Embryonic facial prominence (tissue), 1 donor: ENCODE data around the gene CPN2.

Source experiments
- DNase-seq: peaks from one replicate; pipeline ENCODE4 v3.0.0-alpha.2; 2016; ENCODE audit errors: extremely low spot score

Gene CPN2

DNA sequence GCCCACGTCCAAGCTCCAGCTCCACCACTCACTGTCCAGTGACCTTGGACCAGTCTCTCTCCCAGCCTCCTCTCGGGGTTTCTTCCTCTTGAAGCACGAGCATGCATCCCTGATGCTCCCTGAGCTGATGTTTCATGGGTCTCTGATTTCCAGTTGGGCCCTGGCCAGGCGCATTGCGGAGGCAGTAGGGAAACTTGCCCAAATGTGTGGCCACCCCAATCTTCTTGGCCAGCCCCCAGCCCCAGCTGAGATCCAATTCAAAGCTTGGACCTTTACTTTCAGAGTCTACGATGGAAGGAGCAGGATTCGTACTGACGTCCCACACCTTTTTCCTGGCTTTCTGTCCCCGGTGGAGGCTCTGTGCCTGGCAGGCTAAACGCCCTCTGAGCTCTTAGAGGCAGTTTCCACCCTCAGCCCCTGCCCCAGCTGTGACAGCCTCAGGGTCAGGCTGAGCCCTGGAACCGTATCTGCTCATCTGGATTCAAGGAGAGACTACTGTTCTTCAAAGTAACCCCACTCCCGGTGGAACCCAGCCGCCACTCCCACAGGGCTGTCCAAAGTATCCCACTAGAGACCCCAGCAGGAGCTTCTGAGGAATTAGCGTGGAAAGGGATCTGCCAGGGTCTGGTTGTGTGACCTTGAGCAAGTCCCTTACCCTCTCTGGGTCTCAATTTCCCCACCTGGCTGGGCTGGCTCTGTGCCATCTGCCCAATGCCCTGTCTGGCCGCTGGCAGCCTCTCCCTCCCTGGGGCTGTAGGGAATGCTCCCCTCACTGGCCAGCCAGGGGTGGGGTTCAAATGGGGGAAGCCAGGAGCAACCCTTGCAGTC lies 37.4 kb downstream of the CPN2 start:
- DNase-seq = no peak

DNA sequence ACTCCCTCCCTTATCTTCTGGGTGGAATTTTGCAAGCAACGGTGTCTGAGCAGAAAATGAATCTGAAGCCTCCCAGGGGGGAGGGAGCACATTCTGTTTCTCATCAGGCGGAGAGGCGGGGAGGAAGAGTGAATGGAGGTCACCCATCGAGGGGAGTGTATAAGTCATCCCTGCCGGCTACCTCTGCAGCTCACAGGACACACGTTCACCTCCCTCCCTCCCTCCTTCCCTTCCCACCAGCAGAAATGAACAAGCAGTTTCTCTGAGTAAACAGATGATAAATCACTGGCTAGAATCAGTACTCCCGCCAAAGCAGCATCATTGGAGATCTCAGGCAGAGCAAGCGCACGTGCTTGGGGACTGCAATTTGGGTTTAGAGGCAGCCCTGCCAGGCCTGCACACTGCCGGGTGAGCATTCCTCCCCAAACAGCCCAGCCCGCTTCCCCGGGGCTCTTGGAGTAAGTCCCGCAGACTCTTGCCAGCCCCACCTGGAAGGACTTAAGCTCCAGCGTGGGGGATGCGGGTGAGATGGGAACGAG lies 38.3 kb downstream of the CPN2 start:
- DNase-seq = peak; percentile 61

DNA sequence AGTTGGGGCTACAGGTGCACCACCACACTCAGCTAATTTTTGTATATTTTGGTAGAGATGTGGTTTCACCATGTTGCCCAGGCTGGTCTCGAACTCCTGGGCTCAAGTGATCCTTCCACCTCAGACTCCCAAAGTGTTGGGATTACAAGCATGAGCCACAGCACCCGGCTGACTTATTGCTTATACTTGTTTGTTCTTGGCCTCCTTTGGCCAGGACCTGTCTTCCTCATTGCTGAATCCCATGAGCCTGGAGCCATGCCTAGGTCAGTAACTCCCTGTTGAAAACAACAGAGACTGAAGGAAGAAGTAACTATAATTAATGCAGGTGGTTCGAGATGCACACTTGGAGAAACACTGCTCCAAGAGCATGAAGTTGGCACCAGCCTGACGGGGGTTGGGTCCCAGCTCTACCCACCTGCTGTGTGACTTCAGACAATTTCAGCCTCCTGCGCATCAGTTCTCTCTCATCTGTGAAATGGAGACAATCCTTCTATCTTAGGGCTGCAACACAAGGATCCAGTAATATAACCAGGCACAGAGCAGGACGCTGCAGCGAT lies 38.9 kb downstream of the CPN2 start:
- no peak for DNase-seq

DNA sequence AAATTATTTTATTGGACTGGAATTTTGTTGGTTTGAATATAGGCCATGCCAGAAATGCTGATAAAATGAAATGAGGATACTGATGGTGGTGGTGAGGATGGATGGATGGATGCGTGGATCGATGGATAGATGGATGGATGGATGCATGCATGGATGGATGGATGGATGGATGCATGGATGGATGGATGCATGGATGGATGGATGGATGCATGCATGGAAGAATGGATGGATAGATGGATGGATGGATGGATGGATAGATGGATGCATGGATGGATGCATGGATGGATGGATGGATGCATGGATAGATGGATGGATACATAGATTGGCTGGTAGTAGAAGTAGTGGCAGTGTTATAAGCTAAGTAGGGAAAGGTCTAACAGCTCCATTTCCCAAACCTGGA lies 40.1 kb downstream of the CPN2 start:
- no peak for DNase-seq

DNA sequence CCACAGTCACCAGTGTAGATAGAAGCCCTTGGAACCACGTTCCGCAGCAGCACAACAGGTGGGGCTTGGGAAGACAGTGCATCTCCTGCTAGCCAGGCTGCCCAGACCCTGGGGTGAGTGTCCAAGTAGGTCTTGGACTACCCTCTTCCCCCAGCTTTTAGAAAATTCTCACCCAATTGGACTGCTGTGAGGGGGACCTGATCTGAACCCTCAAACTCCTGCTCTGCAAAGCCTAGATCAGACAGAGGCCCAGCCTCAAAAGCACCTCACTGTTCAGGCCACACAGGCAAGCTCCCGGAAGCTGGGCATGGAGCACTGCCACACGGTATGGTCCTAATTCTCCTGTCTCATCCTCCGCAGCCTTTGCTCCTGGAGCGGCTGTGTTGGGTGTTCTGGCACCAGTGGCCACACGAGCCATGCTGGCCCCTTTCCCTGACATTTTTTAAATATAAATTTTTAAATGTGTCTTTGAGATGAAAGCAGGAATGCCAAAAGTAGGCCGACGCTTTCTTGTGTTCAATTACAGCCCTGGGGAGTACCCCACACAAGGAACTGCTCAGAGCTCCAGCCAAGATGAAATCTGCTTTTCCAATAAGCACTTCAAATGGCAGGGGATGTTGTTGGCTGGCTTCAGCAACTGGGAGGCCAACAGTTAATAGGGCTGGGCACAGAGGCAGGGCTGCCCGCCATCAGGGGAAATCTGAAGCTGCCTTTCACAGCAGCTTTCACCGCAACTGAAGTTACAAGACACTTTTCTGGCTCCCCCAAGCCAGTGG lies 40.9 kb downstream of the CPN2 start:
- DNase-seq = no peak

DNA sequence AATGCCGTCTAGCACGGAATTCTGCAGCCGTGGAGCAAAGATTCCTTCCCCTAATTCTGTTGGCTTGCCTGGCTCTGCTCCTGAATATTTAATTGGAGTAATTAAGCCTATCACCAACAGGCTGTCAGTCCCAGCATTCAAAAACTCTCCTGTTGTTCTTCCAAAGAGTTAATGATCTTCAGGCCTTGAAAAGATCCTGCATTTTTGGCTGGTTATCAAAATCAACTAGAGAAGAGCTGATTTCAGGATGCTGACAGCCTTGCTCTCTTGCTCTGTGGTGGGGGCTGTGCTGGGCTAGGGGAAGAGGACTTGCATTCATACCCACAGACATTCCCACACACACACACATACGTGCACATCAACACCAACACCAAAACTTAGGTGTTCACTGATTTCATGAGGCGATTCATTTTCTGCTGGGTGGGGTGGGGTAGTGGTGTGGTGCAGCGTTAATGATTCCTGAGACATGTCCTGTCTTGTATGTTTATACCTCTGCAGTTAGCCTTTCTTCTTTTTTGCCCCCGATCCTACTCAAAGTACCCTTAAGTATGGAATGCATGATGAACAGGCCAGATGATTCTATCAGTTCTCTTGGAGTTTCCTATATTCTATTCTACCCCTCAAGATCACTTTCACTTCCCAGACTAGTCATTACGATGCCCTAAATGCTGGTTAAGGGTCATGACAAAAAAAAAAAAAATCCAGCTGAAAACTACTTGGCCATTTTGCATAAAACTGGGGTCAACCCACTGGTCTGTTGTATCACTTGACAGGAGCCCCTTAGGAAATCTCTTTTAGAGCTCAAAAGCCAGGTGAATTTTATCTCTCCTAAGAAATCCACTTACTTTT lies 42.3 kb downstream of the CPN2 start:
- no peak for DNase-seq

DNA sequence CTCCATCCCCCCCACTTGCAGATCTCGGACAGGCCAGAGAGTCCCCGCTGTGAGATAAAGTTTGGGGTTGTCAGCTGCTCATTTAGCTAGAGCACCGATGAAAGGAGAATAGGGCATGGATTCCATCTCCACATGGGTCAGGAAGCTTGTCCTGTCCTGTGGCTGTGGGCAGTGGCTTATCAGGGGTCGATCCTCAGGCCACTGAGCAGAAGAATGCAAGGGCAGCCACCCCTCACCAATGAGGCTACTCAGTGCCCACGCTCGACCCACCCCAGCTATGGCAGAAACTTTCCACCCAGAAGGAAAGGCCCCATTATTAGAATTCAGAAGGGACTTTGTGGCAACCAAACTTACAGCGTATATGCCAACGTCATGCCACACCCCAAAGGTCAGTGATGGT lies 43.3 kb downstream of the CPN2 start:
- DNase-seq = no peak

DNA sequence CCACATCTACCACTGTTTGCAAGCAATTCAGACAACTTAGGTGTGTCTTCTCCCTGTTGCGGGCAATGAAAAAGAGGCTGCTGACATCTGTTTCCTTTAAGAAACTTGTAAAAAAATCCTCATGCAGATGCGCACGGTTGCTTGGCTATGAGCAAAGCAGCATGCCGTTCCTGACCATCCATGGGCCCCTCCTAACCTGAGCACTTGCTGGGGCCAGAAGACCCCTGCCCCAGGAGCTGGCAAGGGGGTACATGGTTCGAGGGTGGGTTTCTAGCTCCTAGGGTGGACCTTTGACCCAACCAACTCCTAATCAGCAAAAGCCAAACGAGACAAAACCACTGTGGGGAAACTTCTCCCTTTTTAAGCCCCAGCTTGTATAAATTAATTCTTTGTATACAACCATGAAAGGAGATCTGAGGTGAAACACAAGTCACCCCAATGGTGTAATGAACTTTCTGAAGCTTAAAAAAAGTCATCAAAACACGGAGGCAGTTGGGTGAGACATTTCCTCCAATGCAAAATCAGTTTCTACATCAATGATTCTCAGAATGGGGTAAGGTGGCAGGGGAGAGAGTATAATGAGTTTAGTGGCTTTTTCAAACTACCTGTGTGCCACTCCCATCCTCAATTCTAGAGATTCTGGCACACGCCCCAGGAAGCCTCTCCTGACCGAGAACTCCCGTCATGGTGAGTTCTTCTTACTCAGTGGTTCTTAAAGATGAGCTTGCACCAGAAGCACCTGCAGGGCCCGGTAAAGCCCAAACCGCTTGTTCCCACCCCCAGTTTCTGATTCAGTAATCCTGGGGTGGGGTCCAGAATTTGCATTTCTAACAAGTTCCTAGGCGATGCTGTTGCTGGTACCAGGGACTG lies 44.1 kb downstream of the CPN2 start:
- DNase-seq = no peak

DNA sequence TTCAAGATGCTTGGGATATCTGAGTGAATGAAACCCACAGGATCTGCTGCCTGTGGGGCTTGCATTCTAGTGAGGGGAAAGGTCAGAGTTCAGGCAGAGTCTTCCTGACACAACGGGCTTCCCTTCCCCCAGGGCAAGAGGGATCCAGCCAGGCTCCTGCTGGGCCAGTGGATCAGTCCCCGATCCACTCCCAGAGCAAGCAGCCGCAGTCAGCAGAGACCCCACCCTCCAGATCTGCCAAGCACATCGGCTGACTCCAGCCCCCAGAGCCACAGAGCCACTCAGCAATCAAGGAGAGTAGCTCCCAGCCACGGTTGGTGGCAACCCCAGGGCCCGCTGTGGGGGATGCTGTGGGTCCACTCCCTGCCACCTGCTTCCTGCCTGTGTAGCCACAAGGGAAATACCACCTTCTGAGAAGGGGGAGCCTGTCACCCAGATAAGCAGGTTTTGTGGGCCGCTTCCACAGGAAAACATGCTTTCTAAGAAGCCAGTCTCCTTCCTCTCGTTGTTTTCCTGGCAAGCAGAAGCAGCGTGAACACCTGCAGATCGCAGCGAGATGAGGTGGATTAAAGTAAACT lies 44.9 kb downstream of the CPN2 start:
- no peak for DNase-seq

DNA sequence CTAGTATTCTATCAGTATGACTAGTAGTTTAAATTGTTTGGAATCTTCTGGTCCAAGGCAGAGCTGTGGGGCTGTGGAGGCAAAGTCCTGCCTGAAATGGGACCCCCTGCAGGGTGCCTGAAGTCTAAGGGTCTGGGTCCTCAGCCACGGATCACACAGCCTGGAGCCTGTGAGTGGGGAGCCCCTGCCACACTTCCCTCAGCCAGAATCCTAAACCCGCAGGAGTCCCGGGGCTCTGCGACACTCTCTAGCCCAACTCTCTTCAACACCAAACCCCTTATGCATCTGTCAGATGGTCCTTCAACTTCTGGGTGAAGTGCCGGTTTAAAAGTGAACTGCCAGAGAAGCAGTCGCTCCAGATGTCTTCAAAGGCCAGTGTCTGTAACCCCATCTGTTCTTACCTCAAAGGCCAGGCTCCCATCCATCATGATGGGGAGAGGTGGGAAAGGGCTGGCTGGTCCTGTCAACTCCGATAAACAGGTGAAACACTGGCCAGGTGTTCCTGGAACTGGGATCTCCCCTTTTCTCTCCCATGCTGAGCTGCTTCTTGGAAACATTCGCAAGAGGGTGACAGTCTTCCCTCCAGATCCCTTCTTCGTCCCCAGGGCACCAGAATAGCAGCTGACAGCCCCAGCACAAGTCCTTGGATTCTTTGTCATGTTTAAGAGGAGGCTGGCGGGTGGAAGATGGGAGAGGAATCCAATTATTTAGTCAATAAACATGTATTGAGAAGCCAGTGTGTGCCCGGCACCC lies 45.6 kb downstream of the CPN2 start:
- no peak for DNase-seq

DNA sequence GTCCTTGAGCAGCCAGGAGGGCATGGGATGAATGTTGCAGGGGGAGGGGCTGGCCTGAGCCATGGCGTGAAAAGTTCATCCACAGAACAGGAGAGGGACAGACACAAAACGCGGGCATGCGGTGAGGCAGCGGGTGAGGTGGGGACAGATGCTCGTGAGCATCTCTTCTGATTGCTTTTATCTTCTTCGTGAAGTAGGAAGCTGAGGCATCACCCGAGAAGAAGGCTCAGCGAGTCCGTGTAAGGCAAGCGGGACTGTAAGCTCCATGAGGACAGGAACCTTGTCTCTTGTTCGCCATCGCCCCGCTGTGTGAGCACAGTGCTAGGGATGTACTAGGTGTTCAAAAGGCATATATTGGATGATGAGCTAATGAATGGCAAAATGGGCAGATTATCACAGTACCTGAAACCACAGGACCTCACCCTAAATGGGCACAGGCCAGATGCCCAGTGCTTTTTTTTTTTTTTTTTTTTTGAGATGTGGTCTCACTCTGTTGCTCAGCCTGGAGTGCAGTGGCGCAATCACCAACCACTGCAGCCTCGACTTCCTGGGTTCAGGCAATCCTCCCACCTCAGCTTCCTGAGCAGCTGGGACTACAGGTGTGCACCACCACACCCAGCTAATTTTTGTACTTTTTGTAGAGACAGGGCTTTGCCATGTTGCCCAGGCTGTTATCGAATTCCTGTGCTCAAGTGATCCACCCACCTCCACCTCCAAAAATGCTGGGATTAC lies 46.8 kb downstream of the CPN2 start:
- DNase-seq = no peak

DNA sequence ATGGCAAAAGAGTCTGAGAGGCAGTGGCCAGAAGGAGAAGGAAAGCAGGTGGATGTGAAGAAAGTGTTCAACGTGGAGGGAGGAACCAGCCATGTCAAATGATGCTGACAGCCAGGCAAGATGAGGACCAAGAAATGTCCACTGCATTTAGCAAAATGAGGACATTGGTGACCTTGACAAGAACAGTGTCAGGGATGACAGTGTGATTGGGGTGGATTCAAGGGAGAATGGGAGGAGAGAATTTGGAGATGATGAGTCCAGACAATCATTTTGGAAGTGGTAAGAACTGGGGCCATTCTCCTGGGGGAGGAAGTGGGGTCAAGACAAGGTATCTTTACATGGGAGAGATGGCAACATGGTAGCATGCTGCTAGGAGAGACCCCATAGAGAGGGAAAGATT lies 47.4 kb downstream of the CPN2 start:
- DNase-seq = no peak

DNA sequence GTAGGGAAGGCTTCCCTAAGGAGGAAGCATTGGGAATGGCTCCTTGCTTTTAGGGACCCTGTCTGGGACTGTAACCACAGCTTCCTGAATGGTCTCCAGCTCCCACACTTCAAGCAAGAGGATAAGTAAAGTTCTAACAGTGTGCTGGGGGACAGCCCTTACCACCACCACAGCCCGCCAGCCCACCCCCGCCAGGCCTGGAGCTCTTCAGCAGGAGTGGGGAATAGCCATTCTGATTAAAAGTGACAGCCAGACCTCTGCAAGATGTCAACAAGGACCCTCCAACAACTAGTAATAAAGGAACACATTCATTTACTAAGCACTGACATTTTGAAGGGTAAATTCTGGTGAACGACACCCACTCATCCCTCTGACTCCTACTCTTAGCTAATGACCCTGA lies 49.4 kb downstream of the CPN2 start:
- DNase-seq = no peak

DNA sequence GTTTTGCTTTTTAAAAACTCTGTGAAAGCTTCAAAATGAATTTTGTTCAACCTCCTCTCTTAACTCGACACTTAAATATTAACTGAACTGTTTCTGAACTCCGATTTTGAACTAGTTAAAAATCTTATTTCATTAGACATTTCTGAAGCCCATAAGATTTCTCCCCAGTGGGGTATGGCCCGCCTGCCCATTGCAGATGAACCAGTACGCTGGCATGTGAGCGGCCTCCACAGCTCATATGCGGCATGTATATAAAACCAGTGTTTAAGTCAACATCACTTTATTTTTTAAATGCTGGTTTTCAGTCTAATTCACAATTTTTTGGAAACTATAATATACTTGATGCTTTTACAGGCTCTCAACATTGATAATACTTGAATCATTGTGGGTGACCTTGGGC lies 50.2 kb downstream of the CPN2 start:
- DNase-seq = no peak

DNA sequence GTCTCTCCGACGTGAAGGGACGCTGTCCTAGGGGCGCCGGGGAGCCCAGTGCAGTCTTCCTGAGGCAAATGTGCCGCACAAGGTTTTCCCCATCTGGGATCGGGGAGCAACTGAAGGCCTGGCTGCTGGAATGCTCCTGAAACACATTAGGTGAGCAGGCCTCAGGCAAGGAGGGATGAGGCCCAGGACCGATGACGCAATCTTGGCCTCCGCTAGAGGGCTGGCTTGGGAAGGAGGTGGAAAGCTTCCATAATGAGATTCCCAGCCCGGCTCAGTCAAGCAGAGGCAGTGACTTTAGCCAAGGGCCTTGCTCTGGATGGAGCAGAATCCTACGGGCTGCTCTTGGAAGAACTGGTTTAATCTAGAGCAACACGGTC lies 50.8 kb downstream of the CPN2 start:
- no peak for DNase-seq

DNA sequence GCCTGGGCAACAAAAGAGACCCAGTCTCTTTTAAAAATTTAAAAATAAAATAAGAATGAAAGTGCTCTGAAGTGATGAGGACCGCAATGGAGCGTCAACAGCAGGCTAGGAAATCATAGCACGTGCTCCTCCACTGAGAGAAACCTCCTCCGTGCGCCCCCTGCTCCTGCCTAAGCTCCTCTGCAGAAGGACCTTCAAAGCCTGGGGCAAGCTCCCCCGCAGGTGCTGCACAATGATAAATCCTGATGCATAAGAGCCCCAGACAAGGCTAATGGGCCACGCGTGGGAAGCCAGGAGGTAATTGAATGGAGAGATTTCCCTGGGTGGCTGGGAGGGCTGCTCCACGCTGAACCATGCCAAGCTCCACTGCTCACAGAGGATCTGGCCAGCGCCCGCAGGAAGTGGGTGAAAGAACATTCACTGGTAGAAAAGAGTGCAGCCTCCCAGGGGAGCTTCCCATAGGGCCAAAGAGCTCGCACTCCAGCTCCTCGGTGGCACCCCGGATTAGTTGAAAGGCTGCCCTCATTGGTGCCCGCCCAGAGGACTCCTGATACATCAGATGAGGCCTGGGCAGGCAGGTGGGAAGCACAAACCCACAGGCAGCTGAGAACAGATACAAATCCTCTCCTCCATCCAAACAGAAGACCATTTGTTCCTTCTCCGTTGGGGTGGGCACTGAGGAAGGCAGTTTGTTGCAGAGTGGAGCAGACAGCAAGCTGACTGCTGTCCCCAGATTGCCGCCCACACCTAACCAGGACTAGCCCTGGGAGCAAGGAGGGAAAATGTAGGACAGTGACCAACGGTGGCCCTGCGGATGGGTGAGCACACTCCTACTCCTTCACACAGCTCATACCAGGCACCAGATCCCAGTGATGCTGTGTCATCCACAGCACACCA lies 52.5 kb downstream of the CPN2 start:
- no peak for DNase-seq

DNA sequence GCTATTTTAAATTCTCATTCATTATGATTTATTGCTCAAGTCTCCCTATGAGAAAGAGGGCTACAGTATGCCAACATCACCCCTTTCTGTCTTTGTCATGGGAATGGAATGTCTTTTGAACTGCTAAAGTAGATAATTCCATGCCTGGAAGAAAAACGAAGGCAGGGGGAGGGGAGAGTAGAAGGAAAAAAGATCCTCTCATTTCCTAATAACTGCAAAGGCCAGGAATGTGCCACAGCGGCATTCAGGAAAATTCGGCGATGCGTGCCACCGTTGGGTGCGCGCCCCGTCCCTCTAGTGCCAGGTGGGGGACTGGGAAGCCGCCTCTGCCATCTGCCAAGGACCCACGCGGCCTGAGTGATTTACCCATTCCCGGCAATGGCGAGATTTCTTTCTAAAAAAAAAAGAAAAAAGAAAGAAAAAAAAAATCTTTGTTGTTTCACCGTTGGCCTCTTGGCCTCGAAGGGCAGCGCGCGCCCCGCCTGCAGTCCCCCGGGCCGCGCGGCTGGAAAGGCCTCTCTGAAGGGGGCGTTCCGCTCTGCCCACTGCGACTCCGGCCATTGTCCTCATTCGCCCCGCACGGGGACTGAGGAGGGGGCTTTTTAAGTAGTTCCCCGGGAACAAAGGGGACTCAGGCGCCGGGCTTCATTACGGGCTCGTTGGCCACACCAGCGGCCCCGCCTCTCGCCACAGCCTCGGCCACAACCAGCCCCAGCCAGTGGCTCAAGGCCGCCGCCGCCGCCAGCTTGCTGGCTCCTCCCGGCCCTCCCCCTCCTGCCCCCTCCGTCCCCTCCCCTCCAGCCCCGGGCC lies 54.5 kb downstream of the CPN2 start:
- DNase-seq = no peak
